HS-5 (cell line): ENCODE data around the gene CHSY1.
"Not testable (repeated sequence)": the region's sequence is repeated elsewhere in the genome, so short reads cannot be mapped to it uniquely, and the experiment has no call there.

ENCODE experiments used
- DNase-seq: peaks from one replicate; pipeline ENCODE4 v3.0.0-alpha.2; 2012; ENCODE audit warnings: low read depth

The CHSY1 gene

GRCh38 chr15:101251830-101252820 lies at the start of gene CHSY1:
CHSY1 (minus strand) TSS chr15:101252048; CDS start chr15:101251456, 592 bp downstream.
- DNase-seq: peak; percentile 75

- DNase-seq: peak; percentile 74
Measured at GRCh38 chr15:101296418-101297405, 44.9 kb upstream of the CHSY1 start.

- no peak for DNase-seq
Measured at GRCh38 chr15:101295607-101296161, 43.8 kb upstream of the CHSY1 start.

- peak; percentile 61 for DNase-seq
Measured at GRCh38 chr15:101294731-101295606, 43.1 kb upstream of the CHSY1 start, which contains the start of gene SNRPA1. SNRPA1 (minus strand) TSS chr15:101295248; CDS start chr15:101295178, 70 bp downstream.

GRCh38 chr15:101293122-101293521 lies 41.3 kb upstream of the CHSY1 start:
- DNase-seq: no peak

GRCh38 chr15:101288905-101289513 lies 37.2 kb upstream of the CHSY1 start:
- no peak for DNase-seq

GRCh38 chr15:101287342-101287741 lies 35.5 kb upstream of the CHSY1 start:
- not testable (repeated sequence) for DNase-seq

GRCh38 chr15:101286471-101287114 lies 34.7 kb upstream of the CHSY1 start:
- DNase-seq: no peak

- no peak for DNase-seq
Measured at GRCh38 chr15:101283931-101284330, 32.1 kb upstream of the CHSY1 start.

GRCh38 chr15:101280007-101280406 lies 28.2 kb upstream of the CHSY1 start:
- no peak for DNase-seq

GRCh38 chr15:101277943-101278564 lies 26.2 kb upstream of the CHSY1 start:
- no peak for DNase-seq

- DNase-seq: no peak
Measured at GRCh38 chr15:101277038-101277822, 25.4 kb upstream of the CHSY1 start, which contains the start of gene SELENOS. SELENOS (minus strand) TSS chr15:101277485; CDS start chr15:101277417, 68 bp downstream.

- no peak for DNase-seq
Measured at GRCh38 chr15:101276501-101277037, 24.7 kb upstream of the CHSY1 start.

- no peak for DNase-seq
Measured at GRCh38 chr15:101275018-101275417, 23.2 kb upstream of the CHSY1 start.

- DNase-seq: no peak
Measured at GRCh38 chr15:101273534-101273933, 21.7 kb upstream of the CHSY1 start.

- DNase-seq: no peak
Measured at GRCh38 chr15:101272584-101272983, 20.7 kb upstream of the CHSY1 start.

- DNase-seq: no peak
Measured at GRCh38 chr15:101269479-101270223, 17.8 kb upstream of the CHSY1 start.
